IPS DF 6.9 (cell line): ENCODE measurements around the gene AIMP1.

ENCODE experiments used
- DNase-seq: peaks from one replicate; pipeline ENCODE4 v3.0.0-alpha.2; 2013; ENCODE audit warnings: low read depth, low spot score
- H3K27ac ChIP-seq: one replicate; pipeline ENCODE4 v1.5.1; 2013; ENCODE audit warnings: low read length, control low read depth
- H3K27me3 ChIP-seq: 2 replicates; pipeline ENCODE4 v1.6.1; 2013; ENCODE audit warnings: mild to moderate bottlenecking, low read length; ENCODE audit not compliant: control insufficient read depth, insufficient read depth
- H3K36me3 ChIP-seq: 2 replicates; pipeline ENCODE4 v1.6.1; 2013; ENCODE audit warnings: low read length; ENCODE audit not compliant: control insufficient read depth, insufficient read depth
- H3K4me1 ChIP-seq: 2 replicates; pipeline ENCODE4 v1.6.1; 2013; ENCODE audit warnings: low read length; ENCODE audit not compliant: control insufficient read depth, insufficient read depth
- H3K4me3 ChIP-seq: 2 replicates; pipeline ENCODE4 v1.5.1; 2013; ENCODE audit warnings: mild to moderate bottlenecking, low read length
- H3K9me3 ChIP-seq: 2 replicates; pipeline ENCODE4 v1.6.1; 2013; ENCODE audit warnings: low read length, inconsistent platforms; ENCODE audit not compliant: control insufficient read depth, insufficient read depth
- WGBS: extraction: QIAGEN DNeasy Blood & Tissue Kit; methylation state at CpG from one replicate; pipeline ENCODE4 v1.1.7; 2013; ENCODE audit warnings: mixed read lengths, missing lambda C conversion rate; ENCODE audit not compliant: insufficient read length, insufficient coverage; 5-methylcytosine and 5-hydroxymethylcytosine counted together

AIMP1 gene

DNA sequence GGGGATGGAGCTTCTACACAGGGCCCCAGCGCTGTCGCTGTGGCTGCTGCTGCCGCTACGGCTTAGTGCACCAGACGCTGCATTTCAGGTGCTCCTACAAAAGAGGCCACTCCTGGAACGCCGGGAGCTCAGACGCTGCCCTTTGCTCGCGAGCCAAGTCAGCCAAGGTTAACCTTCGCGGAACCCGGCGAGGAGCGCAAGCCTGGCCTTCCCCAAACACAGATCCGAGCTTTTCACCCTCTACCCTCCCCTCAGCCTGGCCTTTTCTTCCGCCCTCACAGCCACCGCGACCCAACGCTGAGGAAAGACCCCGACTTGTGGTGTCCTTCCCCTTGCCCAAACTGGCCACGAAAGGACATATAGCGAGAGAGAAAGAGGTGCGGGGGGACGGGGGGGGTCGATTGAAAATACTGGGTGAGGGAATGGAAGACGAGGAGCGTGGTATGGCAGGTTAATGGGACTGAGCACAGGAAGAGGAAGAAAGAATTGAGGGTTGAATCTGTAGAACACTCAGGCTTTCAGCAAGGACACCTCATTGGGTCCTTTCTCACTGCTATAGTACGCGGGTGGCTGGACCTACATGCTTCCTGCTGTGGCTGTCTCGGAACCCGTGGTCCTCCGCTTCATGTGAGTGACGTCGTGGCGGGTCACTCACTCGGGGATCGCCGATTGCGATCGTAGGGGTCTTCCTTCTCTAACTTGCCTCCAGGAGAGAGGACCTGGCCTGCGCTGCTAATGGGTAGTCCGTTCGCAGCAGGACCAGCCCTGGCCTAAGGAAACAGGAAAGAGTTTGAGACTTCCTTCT lies at the start of gene AIMP1, which contains the start of gene TBCK:
AIMP1 (plus strand) TSS at position 583 of the 805 bp plus-strand sequence. CDS start 8,460 bp downstream, outside the sequence.
TBCK (minus strand) TSS at position 242 of the 805 bp plus-strand sequence. CDS start 7,249 bp downstream, outside the sequence.
- no peaks in the 10 kb centered on the region for H3K36me3 ChIP-seq
- peak; percentile 72 for DNase-seq
- no peaks in the 10 kb centered on the region for H3K27me3 ChIP-seq
- no CpG with 5 or more reads among the region's 44 CpGs for WGBS
- H3K9me3 ChIP-seq: no peaks in the 10 kb centered on the region
- peak within 1 kb of the TSS; percentile 81 for H3K4me3 ChIP-seq
- no peaks in the 10 kb centered on the region for H3K4me1 ChIP-seq
- no peak within 1 kb of the TSS for H3K27ac ChIP-seq

DNA sequence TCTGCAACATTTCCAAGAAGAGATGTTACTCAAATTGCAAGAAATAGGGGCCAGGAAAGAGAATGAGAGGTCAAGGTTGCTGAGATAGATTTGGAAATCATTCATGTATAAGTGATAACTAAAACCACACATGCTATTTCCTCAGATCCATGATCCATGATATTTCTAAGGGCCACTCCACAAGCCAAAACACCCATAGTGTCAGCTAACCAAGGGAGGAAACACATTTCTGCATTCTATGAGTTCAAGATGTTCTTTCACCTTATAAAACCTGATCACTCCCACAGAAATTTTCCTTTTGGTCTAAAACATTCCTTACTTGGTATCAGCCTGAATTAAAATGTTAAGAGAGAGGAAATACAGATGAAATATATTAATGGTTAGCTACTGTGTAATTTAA lies 47.6 kb upstream of the AIMP1 start:
- DNase-seq: no peak
- H3K4me1 ChIP-seq: no peaks in the 10 kb centered on the region
- H3K36me3 ChIP-seq: no peaks in the 10 kb centered on the region
- no peaks in the 10 kb centered on the region for H3K9me3 ChIP-seq
- H3K27me3 ChIP-seq: no peaks in the 10 kb centered on the region
- no peak overlapping the region for H3K4me3 ChIP-seq
- H3K27ac ChIP-seq: no peak overlapping the region

DNA sequence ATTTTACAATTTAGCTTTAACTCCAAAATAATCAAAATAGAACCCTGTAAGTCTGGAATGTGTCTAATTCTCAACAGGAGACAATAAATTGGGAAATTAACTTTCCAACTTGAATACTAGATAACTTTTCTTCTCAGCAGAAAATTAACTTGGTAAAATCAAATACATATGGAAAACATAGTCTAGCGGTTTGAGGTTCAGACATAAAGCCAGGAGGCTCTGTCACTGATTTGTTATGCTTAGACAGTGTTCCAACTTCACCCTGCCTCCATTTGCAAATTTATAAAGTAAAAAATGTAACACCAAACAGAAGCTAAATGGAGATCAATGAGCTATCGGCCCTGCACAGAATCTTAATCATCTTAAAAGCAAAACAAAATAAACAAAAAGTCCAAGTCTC lies 46.6 kb upstream of the AIMP1 start:
- WGBS: no CpG with 5 or more reads among the region's 2 CpGs
- no peaks in the 10 kb centered on the region for H3K9me3 ChIP-seq

DNA sequence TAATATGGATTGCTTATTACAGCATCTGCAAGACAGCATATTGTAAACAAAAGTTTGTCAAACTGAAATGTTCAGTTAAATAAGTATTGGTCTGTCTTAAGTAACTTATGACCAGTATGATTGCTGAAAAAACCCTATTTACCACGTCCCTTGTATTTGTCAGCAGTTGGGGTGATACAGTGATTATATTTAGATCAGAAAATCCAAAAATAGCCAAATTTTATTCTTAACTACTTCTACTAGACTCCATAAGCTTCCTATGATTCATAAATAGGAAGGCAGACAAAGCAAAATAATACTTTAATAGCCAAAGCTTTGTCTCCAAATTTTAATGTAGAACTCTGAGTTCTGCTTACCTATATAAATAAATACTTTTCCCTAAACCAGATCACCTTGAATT lies 45.6 kb upstream of the AIMP1 start:
- WGBS: no CpG with 5 or more reads among the region's 1 CpG
- H3K4me1 ChIP-seq: no peaks in the 10 kb centered on the region
- H3K4me3 ChIP-seq: no peak overlapping the region
- no peaks in the 10 kb centered on the region for H3K9me3 ChIP-seq
- H3K27me3 ChIP-seq: no peaks in the 10 kb centered on the region
- H3K36me3 ChIP-seq: no peaks in the 10 kb centered on the region
- H3K27ac ChIP-seq: no peak overlapping the region
- no peak for DNase-seq

More for the DNA sequence above, 46.6 kb upstream of the AIMP1 start:
- DNase-seq: no peak
- Histone ChIP-seq H3K27me3 (no peaks in the 10 kb centered on the region), H3K4me3 (no peak overlapping the region), H3K36me3 (no peaks in the 10 kb centered on the region), H3K4me1 (no peaks in the 10 kb centered on the region), H3K27ac (no peak overlapping the region)

DNA sequence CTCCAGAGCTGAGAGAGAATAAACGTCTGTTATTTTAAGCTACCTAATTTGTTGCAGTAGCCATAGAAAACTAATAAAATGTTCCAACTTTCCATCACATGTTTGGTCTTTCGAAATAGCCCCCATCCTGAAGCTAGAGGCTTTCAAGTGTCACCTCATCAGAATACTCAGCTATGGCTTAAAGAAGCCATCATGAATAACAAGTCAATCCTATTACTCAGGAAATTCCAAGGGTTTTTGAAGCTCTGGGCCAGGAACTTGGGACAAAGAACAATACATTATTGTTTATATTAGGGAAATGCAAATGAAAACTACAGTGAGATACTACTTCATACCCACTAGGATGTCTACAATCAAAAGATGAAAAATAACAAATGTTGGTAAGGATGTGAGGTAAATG lies 42.5 kb upstream of the AIMP1 start:
- no CpG with 5 or more reads among the region's 2 CpGs for WGBS
- Histone ChIP-seq H3K36me3 (no peaks in the 10 kb centered on the region), H3K4me1 (no peaks in the 10 kb centered on the region), H3K27ac (no peak overlapping the region), H3K27me3 (no peaks in the 10 kb centered on the region), H3K9me3 (no peaks in the 10 kb centered on the region), H3K4me3 (no peak overlapping the region)
- DNase-seq: no peak

DNA sequence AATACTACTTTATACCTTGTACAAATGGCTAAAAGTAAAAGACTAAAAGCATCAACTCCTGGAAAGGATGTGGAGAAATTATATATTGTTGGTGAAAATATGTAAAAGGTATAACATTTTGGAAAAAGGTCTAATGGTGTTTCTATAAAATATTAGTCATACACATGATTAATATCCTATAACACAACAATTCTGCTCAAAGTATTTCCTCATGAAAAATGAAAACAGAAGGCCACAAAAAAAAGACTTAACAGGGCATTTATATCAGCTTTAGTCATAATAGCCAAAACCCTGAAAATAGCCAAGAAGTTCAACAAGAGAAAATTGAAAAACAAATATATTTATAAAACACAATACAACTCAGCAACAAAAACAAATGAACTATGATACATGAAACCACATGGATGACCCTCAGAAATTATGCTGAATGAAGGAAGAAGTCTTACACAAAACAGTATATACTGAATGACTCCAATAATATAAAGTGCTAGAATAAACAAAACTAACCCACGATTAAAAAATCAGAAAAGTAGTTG lies 39.1 kb upstream of the AIMP1 start:
- no peaks in the 10 kb centered on the region for H3K9me3 ChIP-seq
- no peak for DNase-seq
- H3K4me3 ChIP-seq: no peak overlapping the region
- H3K27me3 ChIP-seq: no peaks in the 10 kb centered on the region
- no CpG with 5 or more reads among the region's 1 CpG for WGBS
- no peak overlapping the region for H3K27ac ChIP-seq
- no peaks in the 10 kb centered on the region for H3K4me1 ChIP-seq
- no peaks in the 10 kb centered on the region for H3K36me3 ChIP-seq

DNA sequence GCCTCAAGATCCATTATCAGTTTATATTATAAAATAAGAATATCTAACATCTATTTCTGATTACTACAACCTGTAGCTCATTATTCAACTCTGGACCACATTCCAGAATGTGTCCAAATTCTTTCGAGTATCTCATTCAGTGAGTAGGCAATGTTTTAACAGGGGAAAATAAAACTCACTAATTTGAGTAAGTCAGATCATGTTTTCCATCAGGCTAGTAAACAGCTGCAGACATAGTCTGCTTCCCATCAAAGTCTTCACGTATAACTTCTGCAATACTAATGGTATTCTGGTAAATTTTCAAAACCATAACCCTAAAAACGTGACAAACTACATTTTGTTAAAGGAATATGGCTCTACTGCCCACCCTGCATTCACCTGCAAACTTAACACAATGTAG lies 32.1 kb upstream of the AIMP1 start:
- peaks cover 2% of the 10 kb centered on the region; the same call in 1 of the 2 replicates for H3K4me1 ChIP-seq
- no peaks in the 10 kb centered on the region for H3K27me3 ChIP-seq
- H3K27ac ChIP-seq: no peak overlapping the region
- no peaks in the 10 kb centered on the region for H3K9me3 ChIP-seq
- no peak for DNase-seq
- H3K36me3 ChIP-seq: no peaks in the 10 kb centered on the region
- no CpG with 5 or more reads among the region's 3 CpGs for WGBS
- no peak overlapping the region for H3K4me3 ChIP-seq

DNA sequence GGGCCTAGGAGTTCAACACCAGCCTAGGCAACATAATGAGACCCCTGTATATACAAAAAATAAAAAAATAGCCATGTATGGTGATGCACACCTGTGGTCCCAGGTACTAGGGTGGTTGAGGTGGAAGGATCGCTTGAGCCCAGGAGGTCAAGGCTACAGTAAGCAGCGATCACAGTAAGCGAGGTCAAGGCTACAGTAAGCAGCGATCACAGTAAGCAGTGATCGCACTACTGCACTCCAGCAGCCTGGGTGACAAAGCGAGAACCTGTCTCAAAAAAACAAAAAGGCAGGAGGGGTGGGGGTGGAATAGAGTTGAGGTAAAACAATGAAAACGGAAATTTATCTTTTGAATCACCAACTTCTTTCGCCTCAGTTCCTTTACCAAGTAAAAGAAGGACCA lies 29.7 kb upstream of the AIMP1 start:
- no peak for DNase-seq
- Histone ChIP-seq H3K4me3 (no peak overlapping the region), H3K27me3 (no peaks in the 10 kb centered on the region), H3K9me3 (no peaks in the 10 kb centered on the region), H3K4me1 (peaks cover 2% of the 10 kb centered on the region; the same call in 1 of the 2 replicates), H3K27ac (no peak overlapping the region), H3K36me3 (no peaks in the 10 kb centered on the region)
- no CpG with 5 or more reads among the region's 8 CpGs for WGBS

DNA sequence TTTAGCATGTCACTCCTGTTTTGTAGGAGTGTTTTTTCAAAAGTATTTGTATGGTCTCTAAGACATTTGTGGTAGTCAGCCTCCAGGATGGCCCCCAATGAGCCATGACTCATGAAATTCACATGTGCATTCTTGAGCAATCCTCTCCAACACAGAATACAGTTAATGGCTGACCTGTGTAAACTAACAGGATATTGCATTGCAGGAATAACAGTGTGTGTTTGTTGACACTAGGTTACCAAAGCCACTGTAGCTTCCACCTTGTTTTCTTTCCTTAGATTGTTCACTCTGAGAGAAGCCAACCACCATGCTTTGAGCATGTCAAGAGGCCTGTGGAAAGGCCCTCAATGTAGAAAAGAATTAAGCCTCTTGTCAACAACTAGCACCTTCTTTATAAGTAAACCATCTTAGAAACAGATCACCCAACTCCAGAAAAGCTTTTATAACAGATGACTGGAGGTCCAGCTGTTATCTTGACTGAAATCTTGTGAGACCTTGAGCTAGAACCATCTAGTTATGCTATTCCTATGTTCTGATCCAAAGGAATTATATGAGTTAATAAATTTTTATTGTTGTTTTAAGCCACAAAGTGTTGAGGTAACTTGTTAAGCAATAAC lies 28.9 kb upstream of the AIMP1 start:
- no peak overlapping the region for H3K27ac ChIP-seq

DNA sequence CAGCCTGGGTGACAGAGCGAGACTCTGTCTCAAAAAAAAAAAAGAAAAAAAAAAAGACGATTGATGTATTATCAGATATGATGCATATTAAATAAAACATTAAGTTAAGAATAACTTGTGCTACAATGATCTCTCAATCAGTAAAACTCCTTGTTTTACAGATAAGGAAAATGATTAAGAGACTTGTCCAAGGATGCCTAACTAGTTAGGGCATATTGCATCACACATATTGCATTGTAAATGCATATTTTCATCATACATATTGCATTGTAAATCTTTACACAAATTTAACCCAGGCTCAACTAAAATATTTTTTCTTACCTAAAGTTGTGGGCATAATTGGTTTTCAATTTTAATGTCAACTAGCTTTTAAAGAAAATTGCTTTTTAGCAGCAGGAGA lies 26.6 kb upstream of the AIMP1 start:
- Histone ChIP-seq H3K27ac (no peak overlapping the region), H3K36me3 (no peaks in the 10 kb centered on the region), H3K4me3 (no peak overlapping the region), H3K27me3 (no peaks in the 10 kb centered on the region), H3K4me1 (peaks cover 2% of the 10 kb centered on the region; the same call in 1 of the 2 replicates), H3K9me3 (no peaks in the 10 kb centered on the region)
- no peak for DNase-seq
- WGBS: no CpG with 5 or more reads among the region's 2 CpGs

More for the DNA sequence above, 28.9 kb upstream of the AIMP1 start:
- H3K9me3 ChIP-seq: no peaks in the 10 kb centered on the region
- no peak for DNase-seq
- H3K4me1 ChIP-seq: peaks cover 2% of the 10 kb centered on the region; the same call in 1 of the 2 replicates
- no peak overlapping the region for H3K4me3 ChIP-seq
- no peaks in the 10 kb centered on the region for H3K27me3 ChIP-seq
- no peaks in the 10 kb centered on the region for H3K36me3 ChIP-seq
